GM11168 (cell line): ENCODE results near the gene HAUS8.

ENCODE experiments used
- in situ Hi-C: fragments of 300-500 bp; cut with MboI; formaldehyde crosslinking; loops from one replicate; pipeline ENCODE4 v1.12.0; 2022; ENCODE audit warnings: low sequenced_read_pairs; ENCODE audit not compliant: unreplicated experiment

HAUS8 gene

GRCh38 chr19:17077447-17078028 lies 2.3 kb upstream of the HAUS8 start:
- in situ Hi-C loops: no loop called here

GRCh38 chr19:17076543-17076991 lies 1.3 kb upstream of the HAUS8 start:
- in situ Hi-C loops: no loop called here

GRCh38 chr19:17075864-17076542 lies 751 bp upstream of the HAUS8 start:
- in situ Hi-C loops: no loop called here

GRCh38 chr19:17074634-17075034 lies 618 bp downstream of the HAUS8 start:
- in situ Hi-C loops: no loop called here

GRCh38 chr19:17073869-17074633 lies 1.2 kb downstream of the HAUS8 start:
- in situ Hi-C loops: no loop called here

- in situ Hi-C loops: no loop called here
Measured at GRCh38 chr19:17070912-17071311, 4.3 kb downstream of the HAUS8 start.

GRCh38 chr19:17070421-17070820 lies 4.8 kb downstream of the HAUS8 start:
- in situ Hi-C loops: no loop called here

GRCh38 chr19:17069193-17069592 lies 6.1 kb downstream of the HAUS8 start:
- in situ Hi-C loops: loop anchor here (5.0 kb wide), 2 partner anchors 168 to 228 kb away; no protein-coding TSS in a partner anchor

- in situ Hi-C loops: no loop called here
Measured at GRCh38 chr19:17063428-17063827, 11.8 kb downstream of the HAUS8 start.

GRCh38 chr19:17061691-17062090 lies 13.6 kb downstream of the HAUS8 start:
- in situ Hi-C loops: no loop called here

- in situ Hi-C loops: no loop called here
Measured at GRCh38 chr19:17061205-17061604, 14.0 kb downstream of the HAUS8 start.

GRCh38 chr19:17060802-17061201 lies 14.4 kb downstream of the HAUS8 start:
- in situ Hi-C loops: no loop called here

- in situ Hi-C loops: no loop called here
Measured at GRCh38 chr19:17058236-17058635, 17.0 kb downstream of the HAUS8 start.

GRCh38 chr19:17055636-17056035 lies 19.6 kb downstream of the HAUS8 start:
- in situ Hi-C loops: no loop called here

GRCh38 chr19:17054746-17055145 lies 20.5 kb downstream of the HAUS8 start:
- in situ Hi-C loops: no loop called here

GRCh38 chr19:17052439-17052838 lies 22.8 kb downstream of the HAUS8 start:
- in situ Hi-C loops: no loop called here

GRCh38 chr19:17049711-17050280 lies 25.5 kb downstream of the HAUS8 start:
- in situ Hi-C loops: no loop called here

- in situ Hi-C loops: no loop called here
Measured at GRCh38 chr19:17048885-17049453, 26.3 kb downstream of the HAUS8 start.

GRCh38 chr19:17045907-17046502 lies 29.2 kb downstream of the HAUS8 start:
- in situ Hi-C loops: no loop called here

- in situ Hi-C loops: no loop called here
Measured at GRCh38 chr19:17043744-17044143, 31.5 kb downstream of the HAUS8 start.
